ENCODE measurements around the gene ROBO1.

The ROBO1 gene

DNA sequence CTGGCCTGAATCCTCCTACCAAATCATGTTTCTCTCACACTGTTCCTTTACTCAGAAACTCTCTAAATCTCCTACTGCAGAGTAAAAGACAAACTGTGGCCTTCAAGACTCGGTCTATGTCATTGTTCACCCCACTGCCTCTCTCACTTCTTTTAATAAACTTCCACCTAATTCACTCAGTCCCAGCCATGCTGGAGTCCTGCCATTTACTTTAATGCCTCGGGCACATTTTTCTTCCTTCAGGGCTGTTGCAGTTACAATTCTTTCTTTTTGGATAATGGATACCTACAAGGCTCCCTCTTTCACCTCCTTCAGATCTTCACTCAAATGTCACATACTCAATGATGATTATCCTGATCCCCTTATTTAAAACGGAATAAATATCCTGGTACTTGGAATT is 955.6 kb downstream of the ROBO1 start:
- TF ChIP-seq, protein P1, sequence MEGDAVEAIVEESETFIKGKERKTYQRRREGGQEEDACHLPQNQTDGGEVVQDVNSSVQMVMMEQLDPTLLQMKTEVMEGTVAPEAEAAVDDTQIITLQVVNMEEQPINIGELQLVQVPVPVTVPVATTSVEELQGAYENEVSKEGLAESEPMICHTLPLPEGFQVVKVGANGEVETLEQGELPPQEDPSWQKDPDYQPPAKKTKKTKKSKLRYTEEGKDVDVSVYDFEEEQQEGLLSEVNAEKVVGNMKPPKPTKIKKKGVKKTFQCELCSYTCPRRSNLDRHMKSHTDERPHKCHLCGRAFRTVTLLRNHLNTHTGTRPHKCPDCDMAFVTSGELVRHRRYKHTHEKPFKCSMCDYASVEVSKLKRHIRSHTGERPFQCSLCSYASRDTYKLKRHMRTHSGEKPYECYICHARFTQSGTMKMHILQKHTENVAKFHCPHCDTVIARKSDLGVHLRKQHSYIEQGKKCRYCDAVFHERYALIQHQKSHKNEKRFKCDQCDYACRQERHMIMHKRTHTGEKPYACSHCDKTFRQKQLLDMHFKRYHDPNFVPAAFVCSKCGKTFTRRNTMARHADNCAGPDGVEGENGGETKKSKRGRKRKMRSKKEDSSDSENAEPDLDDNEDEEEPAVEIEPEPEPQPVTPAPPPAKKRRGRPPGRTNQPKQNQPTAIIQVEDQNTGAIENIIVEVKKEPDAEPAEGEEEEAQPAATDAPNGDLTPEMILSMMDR (IDR thresholded peaks at IDR 0.05; ENCODE audit: insufficient read depth, low read length, poor library complexity, severe bottlenecking): no peak
- no peak for TF ChIP-seq EZH2phosphoT487 (conservative IDR thresholded peaks at IDR 0.05; ENCODE audit: low read length)
- no peaks in the 10 kb centered on the region for H3K36me3 ChIP-seq (ENCODE audit: low read length)
- no peak overlapping the region for H2AFZ ChIP-seq (ENCODE audit: low read depth, low read length, severe bottlenecking)
- no peaks in the 10 kb centered on the region for H3K9me2 ChIP-seq (replicated peaks; ENCODE audit: insufficient read depth, low read length)
- no peaks in the 10 kb centered on the region for H3K27me3 ChIP-seq (ENCODE audit: low read length)
- H3K4me2 ChIP-seq (ENCODE audit: low read depth, low read length, poor library complexity, severe bottlenecking): no peak overlapping the region
- H3K9ac ChIP-seq (ENCODE audit: low read length): no peak overlapping the region
- no peaks in the 10 kb centered on the region for H3K9me3 ChIP-seq (ENCODE audit: insufficient read depth, low read length)
- no peak overlapping the region for H3K27ac ChIP-seq (ENCODE audit: low read depth, low read length)
- no peaks in the 10 kb centered on the region for H4K20me1 ChIP-seq (ENCODE audit: low read depth, low read length)
- no peak overlapping the region for H3K4me3 ChIP-seq (ENCODE audit: insufficient read depth, low read length, poor library complexity, severe bottlenecking)
- H3F3A ChIP-seq (ENCODE audit: insufficient read depth): no peaks in the 10 kb centered on the region
- H3K79me2 ChIP-seq (ENCODE audit: insufficient read depth, low read length): no peaks in the 10 kb centered on the region

DNA sequence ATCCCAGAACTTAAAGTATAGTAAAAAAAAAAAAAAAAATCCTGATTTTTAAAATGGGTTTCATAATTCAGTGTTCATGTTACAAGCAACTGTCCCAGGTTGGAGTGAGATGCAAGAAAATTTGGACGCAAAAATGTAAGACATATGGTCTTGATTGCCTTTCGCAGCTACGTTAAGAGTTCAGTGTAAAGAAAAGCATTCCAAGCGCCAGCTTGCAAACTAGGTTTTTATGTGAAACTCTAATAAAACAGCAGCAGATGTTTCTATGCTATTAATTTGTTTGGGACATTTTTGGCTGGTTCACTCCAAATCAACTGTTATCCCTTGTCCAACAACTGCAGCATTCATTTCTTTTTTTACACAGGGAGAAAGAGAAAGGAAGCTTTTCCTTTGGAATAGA is 957.8 kb downstream of the ROBO1 start:
- no peaks in the 10 kb centered on the region for H4K20me1 ChIP-seq (ENCODE audit: low read depth, low read length)
- no peaks in the 10 kb centered on the region for H3K9me2 ChIP-seq (replicated peaks; ENCODE audit: insufficient read depth, low read length)
- no peaks in the 10 kb centered on the region for H3K27me3 ChIP-seq (ENCODE audit: low read length)
- H3K79me2 ChIP-seq (ENCODE audit: insufficient read depth, low read length): no peaks in the 10 kb centered on the region
- no peaks in the 10 kb centered on the region for H3F3A ChIP-seq (ENCODE audit: insufficient read depth)
- H2AFZ ChIP-seq (ENCODE audit: low read depth, low read length, severe bottlenecking): no peak overlapping the region
- H3K4me2 ChIP-seq (ENCODE audit: low read depth, low read length, poor library complexity, severe bottlenecking): no peak overlapping the region
- H3K4me3 ChIP-seq (ENCODE audit: insufficient read depth, low read length, poor library complexity, severe bottlenecking): no peak overlapping the region
- H3K36me3 ChIP-seq (ENCODE audit: low read length): no peaks in the 10 kb centered on the region
- H3K9ac ChIP-seq (ENCODE audit: low read length): no peak overlapping the region
- TF ChIP-seq, protein P1 (IDR thresholded peaks at IDR 0.05; ENCODE audit: insufficient read depth, low read length, poor library complexity, severe bottlenecking): no peak
- TF ChIP-seq EZH2phosphoT487 (conservative IDR thresholded peaks at IDR 0.05; ENCODE audit: low read length): no peak
- H3K9me3 ChIP-seq (ENCODE audit: insufficient read depth, low read length): no peaks in the 10 kb centered on the region
- no peak overlapping the region for H3K27ac ChIP-seq (ENCODE audit: low read depth, low read length)

GRCh38 chr3:78804251-78805037 is 963.4 kb downstream of the ROBO1 start:
- Histone ChIP-seq H3K27me3 (ENCODE audit: low read length) (no peaks in the 10 kb centered on the region), H3K36me3 (ENCODE audit: low read length) (no peaks in the 10 kb centered on the region), H3K4me3 (ENCODE audit: insufficient read depth, low read length, poor library complexity, severe bottlenecking) (no peak overlapping the region), H3K9me2 (replicated peaks; ENCODE audit: insufficient read depth, low read length) (no peaks in the 10 kb centered on the region), H4K20me1 (ENCODE audit: low read depth, low read length) (no peaks in the 10 kb centered on the region), H3K4me2 (ENCODE audit: low read depth, low read length, poor library complexity, severe bottlenecking) (no peak overlapping the region), H3K27ac (ENCODE audit: low read depth, low read length) (no peak overlapping the region), H3F3A (ENCODE audit: insufficient read depth) (no peaks in the 10 kb centered on the region), H3K79me2 (ENCODE audit: insufficient read depth, low read length) (no peaks in the 10 kb centered on the region), H3K9ac (ENCODE audit: low read length) (no peak overlapping the region), H2AFZ (ENCODE audit: low read depth, low read length, severe bottlenecking) (no peak overlapping the region), H3K9me3 (ENCODE audit: insufficient read depth, low read length) (no peaks in the 10 kb centered on the region)
- TF ChIP-seq, protein P1 (IDR thresholded peaks at IDR 0.05; ENCODE audit: insufficient read depth, low read length, poor library complexity, severe bottlenecking): no peak
- TF ChIP-seq EZH2phosphoT487 (conservative IDR thresholded peaks at IDR 0.05; ENCODE audit: low read length): no peak
